ENCODE data around the gene TFF3. TPM values are rescaled to one million over a fixed set of nuclear protein-coding genes. Genes with fewer than 3 reads are reported as not detected.

Gene TFF3
- total RNA-seq, 1 donor from 2014 or later: not detected

GRCh38 chr21:42272984-42273600, 42.1 kb downstream of the TFF3 start:
- TF ChIP-seq, protein P1, sequence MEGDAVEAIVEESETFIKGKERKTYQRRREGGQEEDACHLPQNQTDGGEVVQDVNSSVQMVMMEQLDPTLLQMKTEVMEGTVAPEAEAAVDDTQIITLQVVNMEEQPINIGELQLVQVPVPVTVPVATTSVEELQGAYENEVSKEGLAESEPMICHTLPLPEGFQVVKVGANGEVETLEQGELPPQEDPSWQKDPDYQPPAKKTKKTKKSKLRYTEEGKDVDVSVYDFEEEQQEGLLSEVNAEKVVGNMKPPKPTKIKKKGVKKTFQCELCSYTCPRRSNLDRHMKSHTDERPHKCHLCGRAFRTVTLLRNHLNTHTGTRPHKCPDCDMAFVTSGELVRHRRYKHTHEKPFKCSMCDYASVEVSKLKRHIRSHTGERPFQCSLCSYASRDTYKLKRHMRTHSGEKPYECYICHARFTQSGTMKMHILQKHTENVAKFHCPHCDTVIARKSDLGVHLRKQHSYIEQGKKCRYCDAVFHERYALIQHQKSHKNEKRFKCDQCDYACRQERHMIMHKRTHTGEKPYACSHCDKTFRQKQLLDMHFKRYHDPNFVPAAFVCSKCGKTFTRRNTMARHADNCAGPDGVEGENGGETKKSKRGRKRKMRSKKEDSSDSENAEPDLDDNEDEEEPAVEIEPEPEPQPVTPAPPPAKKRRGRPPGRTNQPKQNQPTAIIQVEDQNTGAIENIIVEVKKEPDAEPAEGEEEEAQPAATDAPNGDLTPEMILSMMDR (IDR thresholded peaks at IDR 0.05): no peak
- TF ChIP-seq EZH2phosphoT487 (IDR thresholded peaks at IDR 0.05): no peak
- H3K27me3 Mint-ChIP-seq (ENCODE audit: insufficient read depth, low read depth): peaks cover 3% of the 10 kb centered on the region
- H3K27me3 ChIP-seq: no peaks in the 10 kb centered on the region
- DNase-seq (ENCODE audit: low spot score): no peak
- H3K4me1 Mint-ChIP-seq: no peaks in the 10 kb centered on the region
- H3K79me2 ChIP-seq (ENCODE audit: low read depth): no peaks in the 10 kb centered on the region
- H3K4me3 Mint-ChIP-seq: no peak overlapping the region
- no peak overlapping the region for H3K27ac Mint-ChIP-seq
- no peaks in the 10 kb centered on the region for H3K9me3 Mint-ChIP-seq
- no peaks in the 10 kb centered on the region for H3F3A ChIP-seq (ENCODE audit: low read depth)
- no peak overlapping the region for H2AFZ ChIP-seq (replicated peaks)
- H3K4me2 ChIP-seq: no peak overlapping the region
- H3K4me1 ChIP-seq: no peaks in the 10 kb centered on the region
- no peaks in the 10 kb centered on the region for H3K9me3 ChIP-seq (ENCODE audit: low read depth)
- H3K36me3 ChIP-seq: no peaks in the 10 kb centered on the region
- no peaks in the 10 kb centered on the region for H3K36me3 Mint-ChIP-seq
- H4K20me1 ChIP-seq (ENCODE audit: low read depth): no peaks in the 10 kb centered on the region
- no peak overlapping the region for H3K4me3 ChIP-seq
- no peak overlapping the region for H3K27ac ChIP-seq
- H3K9ac ChIP-seq: no peak overlapping the region

DNA sequence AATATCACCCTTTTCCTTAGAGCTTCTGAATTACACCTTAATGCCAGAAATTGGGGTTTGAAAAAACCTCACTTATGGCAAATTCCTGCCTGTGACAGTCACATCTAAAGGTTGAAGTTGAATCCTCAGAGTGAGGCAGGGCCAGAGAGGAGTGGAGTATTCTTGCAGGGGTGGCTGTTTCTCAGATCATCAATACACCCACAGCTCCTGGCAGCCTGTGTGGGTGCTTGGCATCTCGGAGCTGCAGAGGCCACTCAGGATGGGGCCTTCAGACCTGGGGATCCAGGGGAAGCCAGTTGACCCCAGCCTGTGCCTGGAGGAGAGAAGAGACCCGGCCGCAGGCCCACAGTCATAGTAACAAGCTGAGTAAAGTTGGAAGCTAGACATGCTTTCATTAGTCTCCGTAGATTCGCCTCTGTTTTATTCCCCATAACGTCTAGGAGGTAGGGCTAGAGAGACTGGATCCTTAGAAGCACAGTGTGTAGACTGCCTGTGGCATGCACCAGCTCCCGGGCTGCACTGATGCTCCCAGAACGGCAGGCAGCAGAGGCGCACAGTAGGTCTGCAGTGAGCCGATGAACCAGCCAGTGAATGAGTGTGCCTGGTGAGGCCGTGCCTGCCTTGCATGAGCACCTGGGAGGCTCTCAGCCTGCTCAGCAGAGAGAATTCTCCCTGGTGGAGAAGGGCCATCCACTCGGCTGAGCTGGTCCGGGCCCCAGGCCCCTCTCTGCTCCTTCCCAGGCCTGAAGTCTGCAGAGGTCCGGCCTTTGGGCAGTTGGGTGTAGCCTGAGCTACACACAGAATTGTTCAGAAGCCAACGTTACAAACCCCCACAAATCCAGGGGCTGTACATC, 42.9 kb downstream of the TFF3 start:
- Mint-ChIP-seq H3K27me3 (ENCODE audit: insufficient read depth, low read depth) (no peaks in the 10 kb centered on the region), H3K27ac (no peak overlapping the region), H3K4me1 (no peaks in the 10 kb centered on the region), H3K4me3 (no peak overlapping the region), H3K36me3 (no peaks in the 10 kb centered on the region), H3K9me3 (no peaks in the 10 kb centered on the region)
- Histone ChIP-seq H3K9me3 (ENCODE audit: low read depth) (no peaks in the 10 kb centered on the region), H4K20me1 (ENCODE audit: low read depth) (no peaks in the 10 kb centered on the region), H3K27me3 (no peaks in the 10 kb centered on the region), H3F3A (ENCODE audit: low read depth) (no peaks in the 10 kb centered on the region), H3K9ac (no peak overlapping the region), H3K4me3 (no peak overlapping the region), H3K27ac (no peak overlapping the region), H3K36me3 (no peaks in the 10 kb centered on the region), H3K4me1 (no peaks in the 10 kb centered on the region), H2AFZ (replicated peaks) (no peak overlapping the region), H3K79me2 (ENCODE audit: low read depth) (no peaks in the 10 kb centered on the region), H3K4me2 (no peak overlapping the region)
- TF ChIP-seq EZH2phosphoT487 (IDR thresholded peaks at IDR 0.05) (no peak), EZH2 (IDR thresholded peaks at IDR 0.05) (no peak)
- TF ChIP-seq, protein P1 (IDR thresholded peaks at IDR 0.05): no peak
- no peak for DNase-seq (ENCODE audit: low spot score)

- no peak overlapping the region for H3K27ac ChIP-seq
- TF ChIP-seq, protein P1 (IDR thresholded peaks at IDR 0.05): no peak
- H3K4me1 ChIP-seq: no peaks in the 10 kb centered on the region
- Mint-ChIP-seq H3K9me3 (no peaks in the 10 kb centered on the region), H3K4me1 (no peaks in the 10 kb centered on the region), H3K27ac (no peak overlapping the region), H3K4me3 (no peak overlapping the region), H3K27me3 (ENCODE audit: insufficient read depth, low read depth) (peaks cover 2% of the 10 kb centered on the region), H3K36me3 (no peaks in the 10 kb centered on the region)
- H3K4me2 ChIP-seq: no peak overlapping the region
- H4K20me1 ChIP-seq (ENCODE audit: low read depth): no peaks in the 10 kb centered on the region
- no peak overlapping the region for H2AFZ ChIP-seq (replicated peaks)
- no peaks in the 10 kb centered on the region for H3K36me3 ChIP-seq
- H3K4me3 ChIP-seq: no peak overlapping the region
- no peaks in the 10 kb centered on the region for H3K27me3 ChIP-seq
- no peaks in the 10 kb centered on the region for H3K79me2 ChIP-seq (ENCODE audit: low read depth)
- H3K9ac ChIP-seq: no peak overlapping the region
- no peaks in the 10 kb centered on the region for H3K9me3 ChIP-seq (ENCODE audit: low read depth)
- no peaks in the 10 kb centered on the region for H3F3A ChIP-seq (ENCODE audit: low read depth)
- DNase-seq (ENCODE audit: low spot score): no peak
Observed at GRCh38 chr21:42271065-42271464, 44.1 kb downstream of the TFF3 start.
